GM12801 (cell line): Measurements from ENCODE around the gene ABCD4.

Source experiments
- TF ChIP-seq, protein P1 (sequence below): IDR thresholded peaks from one replicate; pipeline ENCODE4 v1.5.1; 2011; ENCODE audit warnings: control low read depth; ENCODE audit not compliant: insufficient read length; ENCODE audit errors: extremely low read depth

Gene ABCD4

GRCh38 chr14:74249433-74250375, 53.0 kb downstream of the ABCD4 start:
- TF ChIP-seq, protein P1, sequence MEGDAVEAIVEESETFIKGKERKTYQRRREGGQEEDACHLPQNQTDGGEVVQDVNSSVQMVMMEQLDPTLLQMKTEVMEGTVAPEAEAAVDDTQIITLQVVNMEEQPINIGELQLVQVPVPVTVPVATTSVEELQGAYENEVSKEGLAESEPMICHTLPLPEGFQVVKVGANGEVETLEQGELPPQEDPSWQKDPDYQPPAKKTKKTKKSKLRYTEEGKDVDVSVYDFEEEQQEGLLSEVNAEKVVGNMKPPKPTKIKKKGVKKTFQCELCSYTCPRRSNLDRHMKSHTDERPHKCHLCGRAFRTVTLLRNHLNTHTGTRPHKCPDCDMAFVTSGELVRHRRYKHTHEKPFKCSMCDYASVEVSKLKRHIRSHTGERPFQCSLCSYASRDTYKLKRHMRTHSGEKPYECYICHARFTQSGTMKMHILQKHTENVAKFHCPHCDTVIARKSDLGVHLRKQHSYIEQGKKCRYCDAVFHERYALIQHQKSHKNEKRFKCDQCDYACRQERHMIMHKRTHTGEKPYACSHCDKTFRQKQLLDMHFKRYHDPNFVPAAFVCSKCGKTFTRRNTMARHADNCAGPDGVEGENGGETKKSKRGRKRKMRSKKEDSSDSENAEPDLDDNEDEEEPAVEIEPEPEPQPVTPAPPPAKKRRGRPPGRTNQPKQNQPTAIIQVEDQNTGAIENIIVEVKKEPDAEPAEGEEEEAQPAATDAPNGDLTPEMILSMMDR, result no peak

- TF ChIP-seq, protein P1, result no peak
These were observed 54.7 kb downstream of the ABCD4 start for GRCh38 chr14:74248017-74248416.

DNA sequence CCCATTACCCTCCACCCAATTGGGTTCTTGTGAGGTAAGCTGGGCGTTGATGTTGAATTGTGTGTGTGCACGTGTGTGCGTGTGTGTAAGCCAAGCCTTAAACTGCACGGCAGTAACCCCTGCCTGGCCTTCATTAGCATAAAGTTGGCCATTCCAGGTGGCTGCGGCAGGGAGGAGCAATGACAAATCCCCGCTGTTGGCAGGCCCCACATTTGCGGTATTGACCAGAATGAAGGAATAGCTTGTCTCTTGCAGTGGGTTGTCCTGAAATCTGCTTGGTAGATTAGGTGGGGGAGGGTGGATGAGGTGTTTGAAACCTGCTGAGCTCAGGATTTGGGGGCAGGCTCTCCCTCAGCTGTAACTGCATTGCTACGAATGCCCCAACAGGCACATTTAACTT, 56.2 kb downstream of the ABCD4 start:
- TF ChIP-seq, protein P1, result no peak

GRCh38 chr14:74245292-74245691, 57.4 kb downstream of the ABCD4 start:
- TF ChIP-seq, protein P1, result no peak

DNA sequence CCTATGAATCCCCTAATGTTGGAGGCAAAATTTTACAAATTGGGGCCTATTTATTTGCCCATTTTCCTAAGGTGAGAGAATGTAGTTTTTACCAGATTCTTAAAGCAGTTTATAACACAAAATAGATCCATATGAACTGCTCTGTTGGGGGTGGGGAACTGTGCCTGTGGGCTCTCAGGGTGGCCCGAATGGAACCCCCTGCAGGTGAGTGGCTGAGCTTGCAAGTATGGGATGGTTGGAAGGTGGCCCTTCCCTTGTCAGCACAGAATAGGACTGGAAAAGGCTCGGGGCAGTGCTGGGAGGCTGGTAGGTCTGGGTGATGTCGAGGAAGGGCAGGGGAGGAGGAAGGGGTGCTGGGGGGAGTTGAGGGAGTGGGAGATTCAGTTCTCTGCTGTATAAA, 58.6 kb downstream of the ABCD4 start:
- TF ChIP-seq, protein P1, result no peak

GRCh38 chr14:74243051-74243450, 59.7 kb downstream of the ABCD4 start:
- TF ChIP-seq, protein P1, result no peak

GRCh38 chr14:74242780-74243042, 60.0 kb downstream of the ABCD4 start:
- TF ChIP-seq, protein P1, result no peak
